ENCODE data around the gene TBC1D9.

- TF ChIP-seq NR3C1 (IDR thresholded peaks at IDR 0.05) (no peak), ATOH8 (CRISPR knock-in tag; IDR thresholded peaks at IDR 0.05; ENCODE audit: low read depth) (no peak)
- TF ChIP-seq, protein P1, sequence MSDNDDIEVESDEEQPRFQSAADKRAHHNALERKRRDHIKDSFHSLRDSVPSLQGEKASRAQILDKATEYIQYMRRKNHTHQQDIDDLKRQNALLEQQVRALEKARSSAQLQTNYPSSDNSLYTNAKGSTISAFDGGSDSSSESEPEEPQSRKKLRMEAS (IDR thresholded peaks at IDR 0.05) = no peak
- TF ChIP-seq, protein P2, sequence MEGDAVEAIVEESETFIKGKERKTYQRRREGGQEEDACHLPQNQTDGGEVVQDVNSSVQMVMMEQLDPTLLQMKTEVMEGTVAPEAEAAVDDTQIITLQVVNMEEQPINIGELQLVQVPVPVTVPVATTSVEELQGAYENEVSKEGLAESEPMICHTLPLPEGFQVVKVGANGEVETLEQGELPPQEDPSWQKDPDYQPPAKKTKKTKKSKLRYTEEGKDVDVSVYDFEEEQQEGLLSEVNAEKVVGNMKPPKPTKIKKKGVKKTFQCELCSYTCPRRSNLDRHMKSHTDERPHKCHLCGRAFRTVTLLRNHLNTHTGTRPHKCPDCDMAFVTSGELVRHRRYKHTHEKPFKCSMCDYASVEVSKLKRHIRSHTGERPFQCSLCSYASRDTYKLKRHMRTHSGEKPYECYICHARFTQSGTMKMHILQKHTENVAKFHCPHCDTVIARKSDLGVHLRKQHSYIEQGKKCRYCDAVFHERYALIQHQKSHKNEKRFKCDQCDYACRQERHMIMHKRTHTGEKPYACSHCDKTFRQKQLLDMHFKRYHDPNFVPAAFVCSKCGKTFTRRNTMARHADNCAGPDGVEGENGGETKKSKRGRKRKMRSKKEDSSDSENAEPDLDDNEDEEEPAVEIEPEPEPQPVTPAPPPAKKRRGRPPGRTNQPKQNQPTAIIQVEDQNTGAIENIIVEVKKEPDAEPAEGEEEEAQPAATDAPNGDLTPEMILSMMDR (IDR thresholded peaks at IDR 0.05) = no peak
Measured at GRCh38 chr4:140659943-140660700, 96.1 kb downstream of the TBC1D9 start.
